Activated CD8-positive, alpha-beta T cell treated with anti-CD3 and anti-CD28 coated beads for 36 hours (primary cell): ENCODE measurements around the gene HMGB4. TPM values are rescaled to one million over a fixed set of nuclear protein-coding genes. Genes with fewer than 3 reads are reported as not detected.

ENCODE experiments used
- ATAC-seq: fragments of 200-7000 bp; cut with Tn5 transposase; one replicate; pipeline ENCODE4 v1.10.0; 2021; ENCODE audit warnings: mild to moderate bottlenecking, moderate library complexity
- CTCF ChIA-PET: fragments of 350-600 bp; sonication (Branson Sonifier 250); formaldehyde crosslinking; loops from one replicate; lab custom pipeline; 2021; ENCODE audit warnings: antibody characterized with exemption; lab: Charles Lee
- POLR2A ChIA-PET: fragments of 350-600 bp; sonication (Branson Sonifier 250); formaldehyde crosslinking; loops from one replicate; lab custom pipeline; 2021; ENCODE audit warnings: antibody characterized with exemption; lab: Charles Lee
- DNase-seq: peaks from one replicate; pipeline ENCODE4 v3.0.0-alpha.2; 2020
- H3K27ac Mint-ChIP-seq: one replicate; pipeline ENCODE4 v1.8.0; 2021; ENCODE audit warnings: mild to moderate bottlenecking, mixed read lengths
- H3K27me3 Mint-ChIP-seq: one replicate; pipeline ENCODE4 v1.8.0; 2021; ENCODE audit warnings: mixed read lengths
- H3K36me3 Mint-ChIP-seq: one replicate; pipeline ENCODE4 v1.8.0; 2021; ENCODE audit warnings: low read depth, mixed read lengths
- H3K4me1 Mint-ChIP-seq: one replicate; pipeline ENCODE4 v1.8.0; 2021; ENCODE audit warnings: low read depth, mixed read lengths
- H3K4me3 Mint-ChIP-seq: one replicate; pipeline ENCODE4 v1.8.0; 2021; ENCODE audit warnings: mild to moderate bottlenecking, moderate library complexity, mixed read lengths
- H3K9me3 Mint-ChIP-seq: one replicate; pipeline ENCODE4 v1.8.0; 2021; ENCODE audit warnings: mixed read lengths
- intact Hi-C: fragments of 100-400 bp; cut with micrococcal nuclease; formaldehyde crosslinking; loops from one replicate; pipeline ENCODE4 v1.10.0; 2022
- total RNA-seq, 2 experiments: library from RNA; stranded (reverse); gene quantifications; one replicate each; pipeline ENCODE4 v1.2.3, GENCODE V29; 2021
- TF ChIP-seq, protein P1 (sequence below): fragments of 200-600 bp; IDR thresholded peaks from one replicate; pipeline ENCODE4 v1.8.0; 2022; ENCODE audit warnings: antibody characterized with exemption, mild to moderate bottlenecking

HMGB4 gene
- total RNA-seq, 2 experiments from 2014 or later = not detected

GRCh38 chr1:33823830-33824229 is 40.0 kb upstream of the HMGB4 start:
- H3K4me1 Mint-ChIP-seq = no peaks in the 10 kb centered on the region
- intact Hi-C loops = no loop called here
- H3K27me3 Mint-ChIP-seq = peaks cover 14% of the 10 kb centered on the region
- ChIA-PET CTCF (no interaction called here), POLR2A (no interaction called here)
- ATAC-seq = no peak
- no peak overlapping the region for H3K27ac Mint-ChIP-seq
- no peaks in the 10 kb centered on the region for H3K9me3 Mint-ChIP-seq
- DNase-seq = no peak
- H3K4me3 Mint-ChIP-seq = no peak overlapping the region
- TF ChIP-seq, protein P1, sequence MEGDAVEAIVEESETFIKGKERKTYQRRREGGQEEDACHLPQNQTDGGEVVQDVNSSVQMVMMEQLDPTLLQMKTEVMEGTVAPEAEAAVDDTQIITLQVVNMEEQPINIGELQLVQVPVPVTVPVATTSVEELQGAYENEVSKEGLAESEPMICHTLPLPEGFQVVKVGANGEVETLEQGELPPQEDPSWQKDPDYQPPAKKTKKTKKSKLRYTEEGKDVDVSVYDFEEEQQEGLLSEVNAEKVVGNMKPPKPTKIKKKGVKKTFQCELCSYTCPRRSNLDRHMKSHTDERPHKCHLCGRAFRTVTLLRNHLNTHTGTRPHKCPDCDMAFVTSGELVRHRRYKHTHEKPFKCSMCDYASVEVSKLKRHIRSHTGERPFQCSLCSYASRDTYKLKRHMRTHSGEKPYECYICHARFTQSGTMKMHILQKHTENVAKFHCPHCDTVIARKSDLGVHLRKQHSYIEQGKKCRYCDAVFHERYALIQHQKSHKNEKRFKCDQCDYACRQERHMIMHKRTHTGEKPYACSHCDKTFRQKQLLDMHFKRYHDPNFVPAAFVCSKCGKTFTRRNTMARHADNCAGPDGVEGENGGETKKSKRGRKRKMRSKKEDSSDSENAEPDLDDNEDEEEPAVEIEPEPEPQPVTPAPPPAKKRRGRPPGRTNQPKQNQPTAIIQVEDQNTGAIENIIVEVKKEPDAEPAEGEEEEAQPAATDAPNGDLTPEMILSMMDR = no peak
- no peaks in the 10 kb centered on the region for H3K36me3 Mint-ChIP-seq

DNA sequence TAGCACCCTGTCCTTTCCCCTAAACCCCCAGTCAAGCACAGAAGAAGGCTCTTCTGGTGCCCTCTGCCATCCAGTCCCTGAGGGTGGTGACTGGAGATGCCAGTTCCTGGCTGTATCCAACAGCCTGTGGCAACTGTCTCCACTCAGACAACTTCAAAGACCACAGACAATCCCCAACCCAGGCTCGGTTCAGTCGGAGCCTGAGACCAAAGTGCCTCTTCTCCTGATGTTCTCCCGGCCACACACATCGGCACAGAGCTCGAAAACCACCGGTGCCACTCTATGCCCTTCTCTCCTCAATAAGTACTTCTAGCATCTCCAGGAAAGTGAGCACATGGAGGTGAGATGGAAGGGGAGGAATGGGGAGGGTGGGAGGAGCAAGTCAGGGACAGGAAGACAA is 39.6 kb upstream of the HMGB4 start:
- no peak overlapping the region for H3K4me3 Mint-ChIP-seq
- intact Hi-C loops = no loop called here
- CTCF ChIA-PET = no interaction called here

GRCh38 chr1:33824971-33825370 is 38.9 kb upstream of the HMGB4 start:
- TF ChIP-seq, protein P1 = no peak
- CTCF ChIA-PET = interaction anchor here (1.2 kb wide), 1 partner anchor 192 kb away, joined by 3 read pairs; no protein-coding TSS in a partner anchor
- ATAC-seq (no peak), DNase-seq (no peak)
- Mint-ChIP-seq H3K9me3 (no peaks in the 10 kb centered on the region), H3K27ac (no peak overlapping the region), H3K4me3 (no peak overlapping the region), H3K36me3 (no peaks in the 10 kb centered on the region), H3K4me1 (no peaks in the 10 kb centered on the region), H3K27me3 (peaks cover 18% of the 10 kb centered on the region)
- POLR2A ChIA-PET = no interaction called here
- intact Hi-C loops = no loop called here

More for the DNA sequence above, 39.6 kb upstream of the HMGB4 start:
- no peaks in the 10 kb centered on the region for H3K36me3 Mint-ChIP-seq
- TF ChIP-seq, protein P1 = no peak
- no peaks in the 10 kb centered on the region for H3K4me1 Mint-ChIP-seq
- H3K27ac Mint-ChIP-seq = no peak overlapping the region
- DNase-seq = no peak
- H3K27me3 Mint-ChIP-seq = peaks cover 17% of the 10 kb centered on the region
- ATAC-seq = no peak
- POLR2A ChIA-PET = no interaction called here
- no peaks in the 10 kb centered on the region for H3K9me3 Mint-ChIP-seq

DNA sequence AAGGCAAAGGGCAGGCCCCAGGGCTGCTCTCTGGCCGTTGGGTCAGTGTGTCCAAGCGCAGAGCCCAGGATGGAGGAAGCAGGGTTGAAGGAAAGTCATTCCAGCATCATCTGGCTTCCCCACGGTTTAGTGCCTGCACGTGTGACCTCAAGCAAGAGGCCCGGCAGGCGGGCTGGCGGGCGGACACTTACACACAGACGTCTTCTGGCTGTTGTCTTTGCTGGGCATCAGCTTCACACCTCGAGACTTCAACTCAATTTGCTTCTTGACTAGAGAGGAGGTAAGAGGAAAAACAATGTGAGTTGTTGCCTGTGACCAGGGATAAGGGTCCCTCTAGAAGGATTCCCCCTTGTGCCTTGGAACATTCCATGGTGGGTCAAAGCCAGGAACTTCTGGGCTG is 38.4 kb upstream of the HMGB4 start:
- TF ChIP-seq, protein P1 = no peak
- ATAC-seq (no peak), DNase-seq (no peak)
- Mint-ChIP-seq H3K27ac (no peak overlapping the region), H3K9me3 (no peaks in the 10 kb centered on the region), H3K27me3 (peaks cover 16% of the 10 kb centered on the region), H3K36me3 (no peaks in the 10 kb centered on the region), H3K4me1 (no peaks in the 10 kb centered on the region), H3K4me3 (no peak overlapping the region)
- ChIA-PET POLR2A (no interaction called here), CTCF (interaction anchor here (1.2 kb wide), 1 partner anchor 192 kb away, joined by 3 read pairs; no protein-coding TSS in a partner anchor)
- intact Hi-C loops = no loop called here

- H3K27me3 Mint-ChIP-seq = peaks cover 16% of the 10 kb centered on the region
- CTCF ChIA-PET = interaction anchor here (1.2 kb wide), 1 partner anchor 193 kb away, joined by 3 read pairs; no protein-coding TSS in a partner anchor
- intact Hi-C loops = no loop called here
These were observed 37.6 kb upstream of the HMGB4 start for GRCh38 chr1:33826311-33826710.

More at GRCh38 chr1:33826311-33826710, 37.6 kb upstream of the HMGB4 start:
- POLR2A ChIA-PET = no interaction called here
- H3K4me3 Mint-ChIP-seq = no peak overlapping the region
- H3K36me3 Mint-ChIP-seq = no peaks in the 10 kb centered on the region
- H3K27ac Mint-ChIP-seq = no peak overlapping the region
- no peaks in the 10 kb centered on the region for H3K9me3 Mint-ChIP-seq
- TF ChIP-seq, protein P1 = no peak
- H3K4me1 Mint-ChIP-seq = no peaks in the 10 kb centered on the region
- no peak for ATAC-seq
- no peak for DNase-seq
